HEK293T (cell line): ENCODE measurements around the gene SMIM45.
A peak's percentile ranks its signal among the peaks of the same experiment; 100 is the strongest.

Experiments used
- CTCF ChIA-PET: fragments of 350-600 bp; formaldehyde crosslinking; extraction: SDS; loops from one replicate; lab custom pipeline; 2021; ENCODE audit warnings: antibody characterized with exemption, inconsistent platforms; lab: Yijun Ruan, JAX
- POLR2A ChIA-PET: fragments of 350-600 bp; formaldehyde crosslinking; extraction: SDS; loops from one replicate; lab custom pipeline; 2020; ENCODE audit warnings: antibody characterized with exemption, inconsistent platforms; lab: Yijun Ruan, JAX
- DNase-seq: peaks from one replicate; pipeline ENCODE4 v3.0.0; 2012; ENCODE audit warnings: mixed read lengths; ENCODE audit errors: extremely low spot score
- ARNT ChIP-seq: fragments of 450-650 bp; IDR thresholded peaks from 2 replicates; pipeline ENCODE4 v1.6.1; 2017; ENCODE audit warnings: mild to moderate bottlenecking
- BHLHE40 ChIP-seq: fragments of 450-650 bp; IDR thresholded peaks from 2 replicates; pipeline ENCODE4 v1.6.1; 2016; ENCODE audit warnings: mild to moderate bottlenecking, moderate library complexity, borderline replicate concordance
- CTBP1 ChIP-seq: fragments of 450-650 bp; IDR thresholded peaks from 2 replicates; pipeline ENCODE4 v1.6.1; 2016; ENCODE audit warnings: borderline replicate concordance
- ELF4 ChIP-seq: fragments of 450-650 bp; IDR thresholded peaks from 2 replicates; pipeline ENCODE4 v1.6.1; 2017; ENCODE audit warnings: antibody characterized with exemption
- FOXA1 ChIP-seq: fragments of 450-650 bp; IDR thresholded peaks from 2 replicates; pipeline ENCODE4 v1.6.1; 2016; ENCODE audit warnings: mild to moderate bottlenecking
- FOXK2 ChIP-seq: fragments of 450-650 bp; IDR thresholded peaks from 2 replicates; pipeline ENCODE4 v1.6.1; 2016; ENCODE audit warnings: mild to moderate bottlenecking
- FOXM1 ChIP-seq: fragments of 450-650 bp; IDR thresholded peaks from 2 replicates; pipeline ENCODE4 v1.6.1; 2017; ENCODE audit warnings: mild to moderate bottlenecking, borderline replicate concordance
- HDGF ChIP-seq: fragments of 450-650 bp; IDR thresholded peaks from 2 replicates; pipeline ENCODE4 v1.6.1; 2017; ENCODE audit warnings: antibody characterized with exemption, borderline replicate concordance
- L3MBTL2 ChIP-seq: fragments of 450-650 bp; conservative IDR thresholded peaks from 2 replicates; pipeline ENCODE4 v1.6.1; 2016; ENCODE audit warnings: mild to moderate bottlenecking
- LEF1 ChIP-seq: fragments of 450-650 bp; IDR thresholded peaks from 2 replicates; pipeline ENCODE4 v1.6.1; 2017; ENCODE audit warnings: mild to moderate bottlenecking, borderline replicate concordance
- NFRKB ChIP-seq: fragments of 450-650 bp; IDR thresholded peaks from 2 replicates; pipeline ENCODE4 v1.6.1; 2016; ENCODE audit warnings: mild to moderate bottlenecking, moderate library complexity
- PKNOX1 ChIP-seq: fragments of 450-650 bp; IDR thresholded peaks from 2 replicates; pipeline ENCODE4 v1.6.1; 2016
- SP1 ChIP-seq: fragments of 450-650 bp; IDR thresholded peaks from 2 replicates; pipeline ENCODE4 v1.6.1; 2017
- SUZ12 ChIP-seq: fragments of 450-650 bp; IDR thresholded peaks from 2 replicates; pipeline ENCODE4 v1.6.1; 2016; ENCODE audit warnings: mild to moderate bottlenecking
- TARDBP ChIP-seq: fragments of 450-650 bp; IDR thresholded peaks from 2 replicates; pipeline ENCODE4 v1.6.1; 2016
- ZNF384 ChIP-seq: fragments of 450-650 bp; IDR thresholded peaks from 2 replicates; pipeline ENCODE4 v1.6.1; 2016

The SMIM45 gene

GRCh38 chr22:41976070-41976901, 24.3 kb downstream of the SMIM45 start:
- ChIA-PET POLR2A (no interaction called here), CTCF (interaction anchor here (0.7 kb wide), 1 partner anchor 497 kb away, joined by 4 read pairs; no protein-coding TSS in a partner anchor)
- TF ChIP-seq NFRKB (no peak), FOXA1 (no peak), LEF1 (no peak), SUZ12 (no peak), ELF4 (no peak), TARDBP (no peak), FOXK2 (no peak), SP1 (no peak), ZNF384 (no peak), PKNOX1 (no peak), ARNT (no peak), HDGF (no peak), BHLHE40 (no peak), FOXM1 (no peak), L3MBTL2 (no peak), CTBP1 (no peak)
- DNase-seq: peak; percentile 71

DNA sequence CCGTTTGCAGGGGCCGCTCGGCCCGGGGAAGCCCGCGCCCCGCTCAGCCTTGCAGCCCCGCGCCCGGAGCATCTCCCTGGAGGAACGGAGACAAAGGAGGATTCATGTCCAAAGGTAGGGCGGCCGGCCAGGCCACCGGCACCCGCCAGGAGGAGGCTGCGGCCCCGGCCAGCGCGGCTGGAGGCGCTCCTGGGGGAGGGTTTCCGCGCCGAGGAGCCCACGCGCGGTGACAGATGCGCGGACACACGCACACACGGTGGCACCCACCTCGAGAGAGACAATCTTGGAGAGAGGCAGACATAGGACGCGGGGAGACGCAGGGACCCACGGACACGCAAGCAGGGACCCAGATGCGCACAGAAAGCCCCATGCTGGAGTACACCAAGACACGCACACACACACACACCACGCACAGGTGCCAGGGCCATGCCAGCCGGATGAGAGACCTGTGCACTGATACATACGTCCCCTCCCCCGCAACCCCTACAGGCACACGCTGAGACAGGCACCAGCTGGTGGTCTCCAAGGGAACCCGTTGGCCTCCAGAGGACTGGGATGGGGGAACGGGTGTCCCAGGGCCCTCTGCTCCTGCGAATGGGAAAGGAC, 25.1 kb downstream of the SMIM45 start:
- peak; percentile 17 for DNase-seq
- POLR2A ChIA-PET: no interaction called here
- TF ChIP-seq ARNT (no peak), BHLHE40 (no peak), FOXA1 (no peak), SUZ12 (no peak), FOXM1 (no peak), ZNF384 (no peak)
- CTCF ChIA-PET: no interaction called here

- DNase-seq: no peak
- CTCF ChIA-PET: no interaction called here
- no peak for TF ChIP-seq FOXA1
- no peak for TF ChIP-seq BHLHE40
- TF ChIP-seq LEF1: no peak
- TF ChIP-seq ARNT: no peak
- POLR2A ChIA-PET: no interaction called here
Measured at GRCh38 chr22:41978732-41979131, 26.8 kb downstream of the SMIM45 start.

GRCh38 chr22:41979423-41980250, 27.7 kb downstream of the SMIM45 start:
- ChIA-PET CTCF (no interaction called here), POLR2A (no interaction called here)
- DNase-seq: no peak
- TF ChIP-seq LEF1: no peak
- no peak for TF ChIP-seq TARDBP
- TF ChIP-seq FOXA1: no peak
- no peak for TF ChIP-seq FOXM1
- TF ChIP-seq ELF4: no peak
- no peak for TF ChIP-seq FOXK2

DNA sequence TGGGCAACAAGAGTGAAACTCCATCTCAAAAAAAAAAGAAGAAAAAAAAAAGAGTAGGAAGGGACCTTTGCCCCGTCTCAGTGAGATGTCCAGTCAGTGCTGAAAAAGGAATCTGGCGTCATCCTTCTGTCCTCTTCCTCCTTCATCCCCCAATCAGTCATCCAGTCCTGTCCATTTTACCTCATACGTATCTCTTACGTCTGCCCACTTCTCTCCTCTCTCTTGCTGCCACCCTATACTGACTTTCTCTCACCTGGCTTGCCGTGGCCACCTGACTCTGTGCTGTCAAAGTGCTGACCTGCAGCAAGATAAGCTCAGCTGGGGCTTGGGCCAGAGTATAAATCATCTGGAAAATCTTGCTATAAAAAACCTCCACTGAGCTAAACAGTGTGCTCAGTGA, 30.9 kb downstream of the SMIM45 start:
- CTCF ChIA-PET: no interaction called here
- TF ChIP-seq HDGF (no peak), LEF1 (no peak), ARNT (no peak), ZNF384 (no peak), SP1 (no peak), FOXK2 (no peak), ELF4 (no peak), FOXM1 (no peak), TARDBP (no peak), L3MBTL2 (no peak), BHLHE40 (no peak), NFRKB (no peak), PKNOX1 (no peak)
- no peak for DNase-seq
- POLR2A ChIA-PET: interaction anchor here (0.8 kb wide), 1 partner anchor 96 kb away, joined by 3 read pairs; the partner anchor contains the start of gene SMDT1

- ChIA-PET POLR2A (interaction anchor here (0.8 kb wide), 1 partner anchor 95 kb away, joined by 3 read pairs; the partner anchor contains the start of gene SMDT1), CTCF (no interaction called here)
- TF ChIP-seq SUZ12: no peak
- no peak for TF ChIP-seq LEF1
- TF ChIP-seq L3MBTL2: no peak
- no peak for TF ChIP-seq BHLHE40
- TF ChIP-seq HDGF: no peak
- TF ChIP-seq NFRKB: no peak
- no peak for TF ChIP-seq ARNT
- no peak for TF ChIP-seq PKNOX1
- TF ChIP-seq FOXK2: no peak
- TF ChIP-seq TARDBP: no peak
- no peak for TF ChIP-seq FOXA1
- TF ChIP-seq CTBP1: no peak
- no peak for TF ChIP-seq ELF4
- TF ChIP-seq SP1: no peak
- no peak for TF ChIP-seq ZNF384
- TF ChIP-seq FOXM1: no peak
- DNase-seq: no peak
Measured at GRCh38 chr22:41983513-41984405, 31.8 kb downstream of the SMIM45 start.
